NT2/D1 (cell line): ENCODE measurements around the gene GALK1.

Source experiments
- DNase-seq: peaks from one replicate; pipeline ENCODE4 v3.0.0-alpha.2; 2011; ENCODE audit warnings: low read depth, low spot score
- H3K27me3 ChIP-seq: 2 replicates; pipeline ENCODE4 v1.6.0; 2011; ENCODE audit warnings: mild to moderate bottlenecking; ENCODE audit not compliant: insufficient read length, insufficient read depth
- H3K36me3 ChIP-seq: 2 replicates; pipeline ENCODE4 v1.6.1; 2011; ENCODE audit warnings: mild to moderate bottlenecking, low read length, mixed read lengths; ENCODE audit not compliant: insufficient read depth, insufficient read length
- H3K4me1 ChIP-seq: 2 replicates; pipeline ENCODE4 v1.5.1; 2011; ENCODE audit not compliant: insufficient read depth, insufficient read length
- H3K4me3 ChIP-seq: 2 replicates; pipeline ENCODE4 v1.5.1; 2011; ENCODE audit warnings: low read depth; ENCODE audit not compliant: insufficient read length
- H3K9ac ChIP-seq: 2 replicates; pipeline ENCODE4 v1.6.0; 2011; ENCODE audit warnings: low read depth; ENCODE audit not compliant: insufficient read length
- H3K9me3 ChIP-seq: 2 replicates; pipeline ENCODE4 v1.5.1; 2011; ENCODE audit warnings: mild to moderate bottlenecking, low read length; ENCODE audit not compliant: insufficient read depth
- SUZ12 ChIP-seq: IDR thresholded peaks from 2 replicates; pipeline ENCODE4 v1.6.1; 2011; ENCODE audit not compliant: insufficient read length, insufficient read depth; ENCODE audit errors: extremely low read depth
- YY1 ChIP-seq: IDR thresholded peaks from 2 replicates; pipeline ENCODE4 v1.6.1; 2011; ENCODE audit not compliant: insufficient read length, insufficient read depth
- ZNF274 ChIP-seq: IDR thresholded peaks from 2 replicates; pipeline ENCODE4 v1.6.1; 2011; ENCODE audit warnings: mild to moderate bottlenecking, low read depth, low read length

Gene GALK1

GRCh38 chr17:75719732-75720131 is 45.3 kb downstream of the GALK1 start:
- DNase-seq = no peak
- H3K36me3 ChIP-seq = no peaks in the 10 kb centered on the region
- H3K4me3 ChIP-seq = no peak overlapping the region
- H3K9me3 ChIP-seq = no peaks in the 10 kb centered on the region
- H3K27me3 ChIP-seq = peaks cover 38% of the 10 kb centered on the region
- H3K4me1 ChIP-seq = peaks cover 22% of the 10 kb centered on the region
- TF ChIP-seq SUZ12 (no peak), YY1 (no peak), ZNF274 (no peak)
- H3K9ac ChIP-seq = no peak overlapping the region

DNA sequence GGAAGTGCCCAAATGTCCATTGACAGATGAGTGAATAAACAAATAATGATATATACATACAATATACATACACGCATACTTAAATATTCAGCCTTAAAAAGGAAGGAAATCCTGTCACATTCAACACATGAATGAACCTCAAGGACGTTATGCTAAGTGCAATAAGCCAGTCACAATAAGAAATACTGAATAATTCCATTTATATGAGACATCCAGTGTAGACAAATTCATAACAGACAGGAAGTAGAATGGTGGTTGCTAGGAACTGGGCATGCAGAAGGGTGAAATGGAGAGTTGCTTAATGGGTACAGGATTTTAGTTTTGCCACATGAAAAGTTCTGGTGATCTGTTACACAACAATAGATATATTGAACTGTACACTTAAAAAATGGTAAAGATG is 52.5 kb downstream of the GALK1 start:
- no peak for DNase-seq
- H3K9ac ChIP-seq = no peak overlapping the region
- H3K27me3 ChIP-seq = no peaks in the 10 kb centered on the region
- no peaks in the 10 kb centered on the region for H3K4me1 ChIP-seq
- TF ChIP-seq ZNF274 (no peak), SUZ12 (no peak), YY1 (no peak)
- no peaks in the 10 kb centered on the region for H3K9me3 ChIP-seq
- no peak overlapping the region for H3K4me3 ChIP-seq
- peaks cover 15% of the 10 kb centered on the region for H3K36me3 ChIP-seq
